Nucleus accumbens (tissue), 56 donors: Measurements from ENCODE around the gene SH2B3.
"Not testable (repeated sequence)": the region's sequence is repeated elsewhere in the genome, so short reads cannot be mapped to it uniquely, and the experiment has no call there.

ENCODE experiments used
- DNase-seq, 56 donors: peaks; one replicate each; lab custom pipeline; 2025; lab: John Stamatoyannopoulos, UW

SH2B3 gene

DNA sequence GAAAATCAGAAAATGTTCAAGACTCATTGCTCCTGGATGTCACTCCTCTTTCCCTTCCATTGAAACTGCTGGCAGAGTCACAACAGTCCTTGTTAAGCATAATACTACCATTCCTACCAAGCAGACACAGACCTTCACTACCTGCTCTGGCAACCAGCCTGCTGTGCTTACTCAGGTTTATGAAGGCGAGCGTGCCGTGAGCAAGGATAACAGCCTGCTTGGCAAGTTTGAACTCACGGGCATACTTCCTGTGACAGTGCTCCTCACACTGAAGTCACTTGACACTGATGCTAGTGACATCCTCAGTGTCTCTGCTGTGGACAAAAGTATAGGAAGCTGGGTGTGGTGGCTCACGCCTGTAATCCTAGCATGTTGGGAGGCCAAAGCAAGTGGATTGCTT, 21.1 kb upstream of the SH2B3 start:
- DNase-seq, result no peak

DNA sequence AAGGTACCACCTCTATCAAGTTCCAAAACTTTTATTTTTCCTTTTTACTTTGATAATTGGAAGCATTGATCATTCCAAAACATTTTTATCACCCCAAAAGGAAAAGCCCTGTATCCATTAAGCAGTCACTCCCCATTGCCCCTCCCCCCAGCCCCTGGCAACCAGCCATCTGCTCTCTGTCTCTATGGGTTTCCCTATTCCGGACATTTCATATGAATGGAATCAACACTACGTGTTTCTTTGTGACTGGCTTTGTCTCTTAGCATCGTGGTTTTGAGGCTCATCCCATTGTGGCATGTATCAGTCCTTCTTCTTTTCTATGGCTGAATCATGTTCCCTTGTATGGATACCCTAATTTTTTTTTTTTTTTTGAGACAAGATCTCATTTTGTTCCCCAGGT, 18.8 kb upstream of the SH2B3 start:
- no peak for DNase-seq

DNA sequence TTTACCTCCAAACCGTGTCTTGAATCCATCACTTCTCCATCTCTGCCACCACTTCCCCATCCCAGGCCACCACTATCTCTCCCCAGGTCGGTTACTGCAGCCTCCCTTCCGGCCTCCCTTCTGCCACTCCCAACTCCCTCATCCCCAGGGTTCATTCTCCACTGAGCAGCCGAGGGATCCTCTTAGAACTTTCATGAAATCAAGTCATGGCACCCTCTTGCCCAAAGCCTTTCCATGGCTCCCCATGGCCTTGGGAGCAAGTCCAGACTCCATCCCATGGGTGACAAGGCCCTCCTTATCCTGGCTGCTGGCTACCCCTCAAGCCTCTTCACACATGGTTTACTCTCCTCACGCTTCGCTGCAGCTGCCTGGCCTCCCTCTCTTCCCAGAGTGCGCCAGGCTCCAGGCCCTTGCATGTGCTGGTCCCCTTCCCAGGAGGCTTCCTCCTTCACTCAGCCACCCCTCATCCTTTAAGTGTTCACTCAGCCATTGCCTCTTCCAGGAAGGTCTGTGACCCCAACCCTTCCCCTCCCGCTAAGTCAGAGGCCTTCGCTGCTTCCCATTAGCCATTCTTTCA, 17.9 kb upstream of the SH2B3 start:
- DNase-seq, result no peak

DNA sequence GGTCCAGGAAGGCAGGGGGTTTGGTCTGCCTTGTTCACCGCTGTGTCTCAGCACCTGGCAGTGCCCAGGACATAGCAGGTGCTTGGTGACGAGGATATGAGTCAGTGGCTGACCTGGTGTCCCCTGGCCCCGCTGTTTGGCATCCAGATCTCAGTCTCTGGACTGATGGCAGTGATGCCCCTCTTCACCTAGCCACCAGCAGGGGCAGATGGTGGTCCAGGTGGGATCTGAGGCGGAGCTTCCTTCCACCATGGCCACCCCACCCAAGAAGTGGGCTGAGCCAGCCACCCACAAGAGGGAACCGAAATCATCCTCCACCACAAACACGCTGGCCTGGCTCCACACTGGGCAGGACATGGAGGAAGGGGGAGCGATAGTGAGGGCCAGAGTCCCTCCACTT, 16.1 kb upstream of the SH2B3 start:
- DNase-seq, result no peak

DNA sequence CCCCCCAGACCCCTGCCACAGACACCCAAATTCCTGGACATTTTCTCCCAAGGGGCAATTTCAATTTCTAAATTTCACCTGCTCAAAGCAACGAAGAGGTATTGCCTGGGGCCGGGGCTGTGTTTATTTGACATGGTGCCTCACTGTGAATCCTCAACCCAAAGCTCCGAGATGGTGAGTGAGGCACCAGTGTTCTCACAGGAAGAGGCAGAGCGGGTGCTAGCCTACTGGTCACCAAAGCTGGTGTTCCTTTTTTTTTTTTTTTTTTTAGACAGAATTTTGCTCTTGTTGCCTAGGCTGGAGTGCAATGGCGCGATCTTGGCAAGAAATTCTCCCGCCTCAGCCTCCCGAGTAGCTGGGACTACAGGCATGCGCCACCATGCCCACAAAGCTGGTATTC, 14.8 kb upstream of the SH2B3 start:
- DNase-seq, result no peak

DNA sequence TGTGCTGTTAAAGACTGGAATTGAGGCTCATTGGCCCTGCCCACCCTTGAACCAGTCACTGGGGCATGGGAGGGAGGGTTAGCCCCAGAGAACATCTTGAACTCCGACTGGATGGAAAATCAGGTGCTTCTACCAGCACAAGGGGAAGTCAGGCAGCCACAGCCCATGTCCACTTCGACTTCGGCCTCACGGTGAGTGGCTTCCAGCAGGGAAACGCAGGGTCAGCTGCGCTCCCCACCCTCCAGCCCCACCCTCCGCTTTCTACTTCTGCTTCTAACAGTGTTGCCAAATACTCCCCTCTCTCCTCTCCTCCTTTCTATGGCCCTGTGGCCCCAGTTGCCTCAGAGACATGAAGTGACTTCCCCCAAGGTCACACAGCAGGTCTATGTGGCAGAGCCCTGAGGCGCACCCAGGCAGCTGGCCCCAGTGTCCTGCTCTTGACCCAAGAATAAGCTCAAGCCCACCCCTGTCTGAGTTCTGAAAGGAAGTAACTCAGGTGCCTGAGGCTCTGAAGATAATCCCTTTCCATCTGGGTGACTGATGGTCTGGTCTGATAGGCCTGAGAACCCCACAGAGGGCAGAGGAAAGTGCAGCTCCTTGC, 11.9 kb upstream of the SH2B3 start:
- peak in 1 of 56 donors; percentile 20 for DNase-seq

DNA sequence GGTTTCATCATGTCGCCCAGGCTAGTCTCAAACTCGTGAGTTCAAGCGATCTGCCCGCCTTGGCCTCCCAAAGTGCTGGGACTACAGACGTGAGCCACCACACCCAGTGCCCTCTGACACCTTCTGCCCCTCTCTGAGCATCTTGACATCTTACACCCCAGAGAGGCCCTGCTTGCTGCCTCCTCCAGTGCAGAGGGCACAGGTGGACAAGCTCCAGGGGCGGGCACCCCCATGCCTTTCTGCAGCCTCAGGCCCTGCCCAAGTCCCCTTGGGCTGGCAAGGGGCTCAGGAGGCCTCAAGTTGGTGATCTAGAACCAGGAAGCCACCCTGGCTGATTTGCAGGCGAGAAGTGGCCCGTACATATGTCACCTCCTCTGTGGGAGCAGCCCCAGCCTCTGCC, 11.2 kb upstream of the SH2B3 start:
- no peak for DNase-seq

DNA sequence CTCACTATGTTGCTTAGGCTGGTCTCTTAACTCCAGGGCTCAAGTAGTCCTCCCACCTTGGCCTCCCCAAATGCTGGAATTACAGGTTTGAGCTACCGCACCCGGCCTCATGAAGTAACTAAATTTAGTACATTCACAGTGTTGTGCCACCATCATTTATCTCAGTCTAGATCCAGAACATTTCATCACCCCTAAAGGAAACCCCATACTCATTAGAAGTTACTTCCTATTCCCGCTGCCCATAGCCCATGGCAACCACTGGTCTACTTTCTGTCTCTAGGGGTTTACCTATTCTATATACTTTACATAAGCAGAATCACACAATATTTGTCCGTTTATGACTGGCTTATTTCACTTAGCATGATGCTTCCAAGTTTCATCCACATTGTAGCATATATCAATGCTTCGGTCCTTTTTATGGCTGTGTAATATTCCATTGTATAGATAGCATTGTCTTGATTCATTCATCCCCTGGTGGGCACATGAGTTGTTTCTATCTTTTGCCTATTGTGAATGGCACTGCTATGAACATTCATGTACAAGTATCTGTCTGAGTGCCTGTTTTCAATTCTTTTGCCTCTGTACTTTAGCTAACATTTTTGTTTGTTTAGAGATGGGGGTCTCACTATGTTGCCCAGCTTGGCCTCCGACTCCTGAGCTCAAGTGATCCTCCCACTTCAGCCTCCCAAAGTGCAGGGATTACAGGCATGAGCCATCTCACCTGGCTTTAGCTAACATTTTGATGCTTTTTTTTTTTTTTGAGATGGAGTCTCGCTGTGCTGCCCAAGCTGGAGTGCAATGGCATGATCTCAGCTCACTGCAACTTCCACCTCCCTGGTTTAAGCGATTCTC, 10.2 kb upstream of the SH2B3 start:
- no peak for DNase-seq

DNA sequence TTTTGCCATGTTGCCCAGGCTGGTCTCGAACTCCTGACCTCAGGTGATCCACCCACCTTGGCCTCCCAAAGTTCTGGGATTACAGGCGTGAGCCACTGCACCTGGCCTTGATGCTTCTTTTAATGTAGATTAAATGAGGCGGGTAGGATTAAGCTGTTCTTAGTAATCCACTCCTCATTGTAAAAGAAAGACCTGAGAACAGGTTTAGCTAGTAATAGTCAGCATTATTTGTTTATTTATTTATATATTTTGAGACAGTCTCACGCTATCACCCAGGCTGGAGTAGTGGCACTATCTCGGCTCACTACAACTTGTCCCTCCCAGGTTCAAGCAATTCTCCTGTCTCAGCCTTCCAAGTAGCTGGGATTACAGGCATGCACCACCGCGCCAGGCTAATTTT, 9.5 kb upstream of the SH2B3 start:
- DNase-seq, result not testable (repeated sequence)

DNA sequence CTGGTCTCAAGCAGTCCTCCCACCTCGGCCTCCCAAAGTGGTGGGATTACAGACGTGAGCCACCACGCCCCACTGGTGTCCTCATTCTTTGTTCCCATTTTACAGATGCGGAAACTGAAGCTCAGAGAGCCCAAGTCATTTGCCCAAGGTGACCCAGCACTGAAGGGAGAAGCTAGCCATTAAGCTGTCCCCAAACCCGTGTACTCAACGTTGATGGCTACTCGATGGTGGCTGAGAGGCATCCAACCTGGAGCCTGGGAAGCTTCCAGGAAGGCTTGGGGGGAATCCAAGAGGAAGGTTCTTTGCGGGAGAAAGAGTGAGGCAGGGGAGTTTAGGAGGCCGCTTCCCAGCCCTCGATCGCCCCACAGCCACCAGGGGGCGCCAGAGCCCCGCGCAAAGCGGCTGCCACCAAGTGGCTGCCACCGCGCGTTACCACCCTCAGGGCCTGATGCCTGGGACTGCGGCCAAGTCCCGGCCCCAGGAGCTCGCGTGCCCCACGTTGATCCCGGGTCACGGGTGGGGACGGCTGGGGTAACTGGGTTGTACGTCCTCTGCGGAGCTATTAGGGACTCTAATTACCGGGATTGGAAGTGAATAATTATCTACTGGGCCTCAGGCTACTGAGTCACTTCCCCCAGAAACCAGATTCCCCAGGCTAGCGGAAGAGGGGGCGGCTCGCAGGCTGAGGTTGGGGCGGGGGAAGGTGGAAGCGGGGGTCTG, 8.8 kb upstream of the SH2B3 start:
- peak in 52 of 56 donors; percentile 23 to 91 (median 72) for DNase-seq

DNA sequence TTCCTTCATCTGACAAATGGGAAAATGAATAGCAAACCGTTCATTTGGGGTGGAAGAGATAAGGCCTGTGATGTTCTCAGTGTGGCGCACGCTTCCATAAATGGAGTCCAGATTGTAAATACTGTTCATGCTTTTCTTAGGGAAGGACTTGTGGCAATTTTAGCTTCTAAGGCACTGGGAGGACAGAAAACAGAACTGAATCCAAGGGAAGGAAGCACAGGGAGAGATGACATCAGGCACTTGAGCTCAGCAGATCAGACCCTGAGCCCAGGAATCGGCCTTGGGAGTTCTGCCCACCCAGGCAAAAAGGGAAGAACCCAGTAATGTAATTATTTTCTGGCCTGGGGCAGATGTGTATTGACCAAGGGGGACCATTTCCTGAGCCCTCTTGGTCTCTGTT, 7.2 kb upstream of the SH2B3 start:
- peak in 1 of 56 donors; percentile 5 for DNase-seq

DNA sequence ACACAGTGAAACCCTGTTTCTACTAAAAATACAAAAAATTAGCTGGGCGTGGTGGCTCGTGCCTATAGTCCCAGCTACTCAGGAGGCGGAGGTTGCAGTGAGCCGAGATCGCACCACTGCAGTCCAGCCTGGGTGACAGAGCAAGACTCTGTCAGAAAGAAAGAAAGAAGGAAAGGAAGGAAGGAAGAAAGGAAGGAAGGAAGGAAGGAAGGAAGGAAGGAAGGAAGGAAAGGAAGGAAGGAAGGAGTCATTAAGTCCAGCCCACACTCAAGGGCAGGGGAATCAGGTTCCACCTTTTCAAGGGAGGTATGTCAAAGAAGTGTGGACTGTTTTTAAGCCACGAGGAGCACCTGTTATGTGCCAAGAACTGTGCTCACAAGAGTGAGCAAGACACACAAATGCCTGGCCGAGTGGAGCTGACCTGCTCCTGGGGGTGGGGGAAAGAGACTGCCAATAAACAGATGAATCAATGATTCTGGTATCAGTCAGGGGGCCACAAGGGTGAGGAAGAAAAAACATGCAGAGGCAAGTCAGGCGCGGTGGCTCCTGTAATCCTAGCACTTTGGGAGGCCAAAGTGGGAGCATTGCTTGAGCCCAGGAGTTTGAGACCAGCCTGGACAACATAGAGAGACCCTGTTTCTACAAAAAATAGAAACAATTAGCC, 5.8 kb upstream of the SH2B3 start:
- not testable (repeated sequence) for DNase-seq

DNA sequence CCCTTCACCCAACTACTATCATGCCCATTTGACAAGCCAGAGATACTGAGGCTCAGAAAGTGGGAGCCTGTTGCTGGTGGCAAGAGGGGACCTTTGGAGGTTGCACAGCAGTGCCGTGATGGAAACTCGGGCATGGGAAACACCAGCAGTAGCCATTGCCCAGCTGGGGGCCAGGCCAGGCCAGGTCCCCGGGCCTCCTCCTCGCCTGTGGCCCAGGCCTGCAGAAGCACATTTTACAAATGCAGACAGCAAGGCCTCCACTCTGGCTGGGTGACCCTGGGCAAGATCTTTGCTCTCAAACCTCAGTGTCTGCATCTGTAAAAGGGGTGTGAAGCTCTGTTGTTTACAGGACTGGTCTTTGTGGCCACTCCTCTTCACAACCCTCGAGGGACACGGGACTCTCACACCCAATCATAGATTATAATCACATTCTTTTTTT, 4.5 kb upstream of the SH2B3 start:
- no peak for DNase-seq

DNA sequence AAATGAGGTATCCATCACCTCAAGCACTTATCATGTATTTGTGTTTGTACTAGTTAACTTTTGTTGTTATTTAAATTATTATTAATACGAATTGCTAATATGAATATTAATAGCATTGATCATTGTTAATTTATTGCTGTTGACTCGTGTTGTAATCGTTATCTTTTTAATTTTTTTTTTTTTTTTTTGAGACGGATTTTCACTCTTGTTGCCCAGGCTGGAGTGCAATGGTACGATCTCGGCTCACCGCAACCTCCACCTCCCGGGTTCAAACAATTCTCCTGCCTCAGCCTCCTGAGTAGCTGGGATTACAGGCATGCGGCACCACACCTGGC, 3.3 kb upstream of the SH2B3 start:
- DNase-seq, result not testable (repeated sequence)

DNA sequence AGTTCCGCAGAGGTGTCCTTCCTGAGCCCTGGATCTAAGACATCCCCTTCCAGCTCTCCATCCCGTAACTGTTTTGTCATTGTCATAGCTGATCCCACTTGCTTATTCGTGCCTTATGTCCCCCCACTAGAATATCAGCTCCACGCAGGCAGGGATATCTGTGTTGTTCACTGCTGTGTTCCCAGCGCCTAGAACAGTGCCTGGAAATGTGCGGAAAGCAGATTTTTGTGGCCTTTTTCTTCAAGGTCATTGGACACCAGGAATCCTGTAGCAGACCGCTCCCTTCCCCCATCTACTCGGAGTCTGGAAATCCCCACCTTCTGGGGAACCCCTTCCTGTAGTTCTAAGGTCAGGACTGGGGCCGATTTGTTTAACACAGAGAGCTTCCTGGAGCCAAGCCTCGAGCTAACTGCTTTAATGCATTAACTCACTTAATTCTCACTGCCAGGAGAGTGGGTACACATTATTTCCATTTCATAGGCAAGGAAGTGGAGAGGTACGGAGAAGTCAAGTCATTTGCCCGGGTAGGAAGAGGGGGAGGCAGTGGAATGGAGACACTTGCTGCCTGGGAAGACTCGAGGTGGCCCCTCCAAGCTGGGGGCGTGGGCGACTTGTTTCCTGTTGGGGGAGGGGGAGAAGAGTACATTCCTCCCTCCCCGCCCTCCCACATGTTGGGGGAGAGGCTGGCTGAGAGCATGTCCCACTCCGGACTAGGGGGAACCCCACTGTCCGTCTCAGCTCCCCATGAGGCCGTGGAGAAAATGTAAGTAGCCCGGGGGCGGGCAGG, 1.2 kb upstream of the SH2B3 start:
- peak in 2 of 56 donors; percentile 21 to 66 for DNase-seq

DNA sequence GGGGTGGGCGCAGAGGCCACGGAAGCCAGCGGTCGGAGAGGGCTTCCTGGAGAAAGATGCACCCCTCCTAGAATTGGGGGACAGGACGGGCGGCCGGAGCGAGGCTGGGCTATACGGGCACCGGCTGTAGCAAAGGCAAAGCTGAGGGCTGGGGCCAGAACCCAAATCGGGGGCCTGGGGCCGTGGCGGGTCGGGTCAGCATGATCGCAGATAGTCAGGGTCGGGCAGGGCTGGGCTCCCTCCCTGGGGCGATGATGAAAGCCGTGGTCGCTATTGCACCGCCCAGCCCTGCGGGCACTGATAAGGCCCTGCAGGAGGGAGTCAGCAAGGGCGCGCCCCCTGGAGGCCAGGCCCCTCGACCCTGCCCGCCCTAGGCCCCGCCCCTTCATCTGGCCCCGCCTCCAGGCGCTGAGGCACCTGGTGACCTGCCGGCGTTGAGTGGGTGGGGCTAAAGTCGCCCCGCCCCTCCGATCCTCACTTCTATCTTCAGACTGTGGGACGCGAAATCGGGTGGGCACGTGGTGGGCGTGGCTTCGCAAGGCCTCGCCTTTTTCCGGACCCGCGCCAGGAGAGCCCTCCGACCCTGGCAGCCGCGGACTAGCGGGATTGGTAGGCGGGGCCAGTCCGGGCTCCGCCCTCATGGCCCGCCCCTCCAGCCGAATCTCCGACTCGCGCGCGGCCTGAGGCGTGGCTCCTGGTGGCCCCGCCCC, 419 bp upstream of the SH2B3 start:
- peak; percentile 36 to 98 (median 84) for DNase-seq

DNA sequence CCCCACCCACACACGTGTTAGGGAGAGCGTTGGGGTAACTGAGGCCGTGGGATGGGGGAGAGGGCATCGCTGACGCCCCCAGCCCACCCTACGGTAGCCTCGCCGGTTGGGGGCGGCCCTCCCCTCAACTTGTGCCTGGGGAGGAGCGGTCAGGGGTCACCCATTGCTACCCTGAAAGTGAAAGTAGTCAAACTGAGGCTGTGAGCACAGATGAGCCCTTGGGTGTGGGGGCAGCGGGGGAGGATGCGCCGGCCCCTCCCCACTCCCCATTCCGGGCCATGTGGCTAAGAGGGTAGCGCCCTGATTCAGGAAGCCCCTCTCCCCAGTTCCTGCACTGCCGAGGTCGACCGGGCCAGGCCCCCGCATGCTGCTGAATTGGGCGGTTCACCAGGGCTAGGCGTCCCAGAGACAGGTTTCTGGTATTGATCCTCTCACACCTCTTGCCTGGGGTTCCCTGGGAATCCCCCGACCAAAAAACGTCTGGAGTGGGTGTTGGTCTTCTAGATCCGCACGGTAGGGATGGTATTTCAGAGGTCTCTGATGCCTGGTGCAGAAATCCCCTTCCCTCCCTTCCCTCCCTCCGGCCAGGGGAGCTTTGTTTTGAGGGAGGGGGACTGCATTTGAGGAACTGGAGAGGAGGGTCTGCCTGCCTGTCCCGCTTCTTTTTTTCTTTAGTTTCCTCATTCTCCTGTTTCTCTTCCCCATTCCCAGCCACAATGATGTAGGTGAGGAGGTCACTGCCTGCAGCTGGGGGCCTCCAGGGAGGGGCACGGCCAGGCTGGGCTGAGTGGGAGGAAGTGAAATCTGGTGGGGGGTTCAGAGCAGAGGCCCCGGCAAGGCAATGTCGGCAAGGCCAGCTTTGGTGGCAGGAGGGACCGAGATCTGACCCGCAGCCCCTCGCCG, 1.0 kb downstream of the SH2B3 start:
- DNase-seq, result peak in 24 of 56 donors; percentile 8 to 59 (median 27)
